ENCODE measurements around the gene CTNND2. TPM values are rescaled to one million over a fixed set of nuclear protein-coding genes. Genes with fewer than 3 reads are reported as not detected.

Gene CTNND2
- total RNA-seq, 1 experiment from 2014 or later = 7.0 TPM

DNA sequence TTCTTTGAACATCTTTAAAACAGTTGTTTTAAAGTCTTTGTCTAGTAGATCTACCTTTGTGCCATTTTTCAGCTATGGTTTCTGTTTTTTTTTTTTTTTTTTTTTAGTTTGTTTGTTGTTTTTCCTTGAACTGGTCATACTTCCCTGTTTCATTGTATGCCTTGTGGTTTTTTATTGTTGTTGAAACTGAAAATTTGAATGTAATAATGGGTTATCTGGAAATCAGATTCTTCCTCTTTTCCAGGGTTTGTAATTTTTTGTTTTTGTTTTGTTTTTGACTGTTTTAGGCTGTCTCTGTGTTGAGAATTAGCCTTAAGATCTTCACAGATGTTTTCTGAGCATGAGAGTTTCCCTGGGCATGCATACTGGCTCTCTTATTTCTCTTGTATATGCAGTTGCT lies 873.6 kb downstream of the CTNND2 start:
- no peak overlapping the region for H2BK120ac ChIP-seq (ENCODE audit: low read depth, low read length, poor library complexity, severe bottlenecking)
- H3K79me1 ChIP-seq (ENCODE audit: insufficient read depth, low read depth, low read length, poor library complexity, severe bottlenecking) = no peaks in the 10 kb centered on the region
- peaks cover 5% of the 10 kb centered on the region for H3K27me3 Mint-ChIP-seq (ENCODE audit: low read depth)
- H4K20me1 ChIP-seq (ENCODE audit: control insufficient read depth, insufficient read depth, insufficient read length) = no peaks in the 10 kb centered on the region
- H3K4me1 ChIP-seq (ENCODE audit: insufficient read depth, low read length) = no peaks in the 10 kb centered on the region
- DNase-seq = no peak
- H3K36me3 Mint-ChIP-seq (ENCODE audit: insufficient read depth in 1 of 3, low read depth in 3 of 3) = peaks cover 2 to 23% (median 10%) of the 10 kb centered on the region in 3 experiments; a peak in 6 of 7 replicates
- no peaks in the 10 kb centered on the region for H3K27me3 ChIP-seq (ENCODE audit: insufficient read depth, low read length)
- H3K4me3 Mint-ChIP-seq = no peak overlapping the region
- no peak overlapping the region for H3K27ac ChIP-seq (ENCODE audit: insufficient read length, low read depth, low read length)
- no peaks in the 10 kb centered on the region for H3K9me3 ChIP-seq (ENCODE audit: control insufficient read depth, low read depth, low read length)
- H2BK20ac ChIP-seq (ENCODE audit: low read depth, low read length, poor library complexity, severe bottlenecking) = no peak overlapping the region
- peaks cover 23 to 26% of the 10 kb centered on the region in 2 experiments for H3K9me3 Mint-ChIP-seq
- no peak overlapping the region for H3K9ac ChIP-seq (ENCODE audit: extremely low read depth, insufficient read length, low read length)
- TF ChIP-seq, protein P1, sequence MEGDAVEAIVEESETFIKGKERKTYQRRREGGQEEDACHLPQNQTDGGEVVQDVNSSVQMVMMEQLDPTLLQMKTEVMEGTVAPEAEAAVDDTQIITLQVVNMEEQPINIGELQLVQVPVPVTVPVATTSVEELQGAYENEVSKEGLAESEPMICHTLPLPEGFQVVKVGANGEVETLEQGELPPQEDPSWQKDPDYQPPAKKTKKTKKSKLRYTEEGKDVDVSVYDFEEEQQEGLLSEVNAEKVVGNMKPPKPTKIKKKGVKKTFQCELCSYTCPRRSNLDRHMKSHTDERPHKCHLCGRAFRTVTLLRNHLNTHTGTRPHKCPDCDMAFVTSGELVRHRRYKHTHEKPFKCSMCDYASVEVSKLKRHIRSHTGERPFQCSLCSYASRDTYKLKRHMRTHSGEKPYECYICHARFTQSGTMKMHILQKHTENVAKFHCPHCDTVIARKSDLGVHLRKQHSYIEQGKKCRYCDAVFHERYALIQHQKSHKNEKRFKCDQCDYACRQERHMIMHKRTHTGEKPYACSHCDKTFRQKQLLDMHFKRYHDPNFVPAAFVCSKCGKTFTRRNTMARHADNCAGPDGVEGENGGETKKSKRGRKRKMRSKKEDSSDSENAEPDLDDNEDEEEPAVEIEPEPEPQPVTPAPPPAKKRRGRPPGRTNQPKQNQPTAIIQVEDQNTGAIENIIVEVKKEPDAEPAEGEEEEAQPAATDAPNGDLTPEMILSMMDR (conservative IDR thresholded peaks at IDR 0.05) = no peak
- no peak overlapping the region for H3K18ac ChIP-seq (ENCODE audit: insufficient read length, low read depth, low read length)
- no peak overlapping the region for H3K4ac ChIP-seq (ENCODE audit: low read depth, low read length)
- no peak overlapping the region for H3K56ac ChIP-seq (ENCODE audit: insufficient read length, low read depth, low read length)
- no peak overlapping the region for H3K23ac ChIP-seq (ENCODE audit: insufficient read length, low read depth, low read length)
- no peak overlapping the region for H3K27ac Mint-ChIP-seq
- H3K4me1 Mint-ChIP-seq = no peaks in the 10 kb centered on the region
- H3K14ac ChIP-seq (ENCODE audit: insufficient read depth, low read length) = no peak overlapping the region
- no peak overlapping the region for H3T11ph ChIP-seq (ENCODE audit: low read length)
- H2BK5ac ChIP-seq (ENCODE audit: insufficient read length, low read length) = no peak overlapping the region
- H2BK15ac ChIP-seq (ENCODE audit: low read depth, low read length) = no peak overlapping the region
- no peak overlapping the region for H2AK5ac ChIP-seq (ENCODE audit: insufficient read length, low read length)
- H3K79me2 ChIP-seq (ENCODE audit: insufficient read depth, low read length) = no peaks in the 10 kb centered on the region
- H2AFZ ChIP-seq (ENCODE audit: low read length) = no peak overlapping the region
- no peak overlapping the region for H4K91ac ChIP-seq (ENCODE audit: insufficient read length, low read depth, low read length)
- no peak overlapping the region for H2BK12ac ChIP-seq (ENCODE audit: insufficient read length, low read depth, low read length)
- no peak overlapping the region for H3K4me2 ChIP-seq (ENCODE audit: insufficient read depth, insufficient read length, low read length)
- H4K8ac ChIP-seq (replicated peaks; ENCODE audit: insufficient read length, low read depth, low read length) = no peak overlapping the region
- no peaks in the 10 kb centered on the region for H3K23me2 ChIP-seq (ENCODE audit: insufficient read length, low read depth, low read length, poor library complexity, severe bottlenecking)
- no peak overlapping the region for H4K5ac ChIP-seq (ENCODE audit: insufficient read length, low read depth, low read length)
